GM23248 (cell line): Measurements from ENCODE around the gene SLC31A2.

Source experiments
- EZH2 ChIP-seq: fragments of 200-600 bp; sonication (generic); IDR thresholded peaks from 2 replicates; pipeline ENCODE4 v1.6.1; 2018; ENCODE audit warnings: antibody characterized with exemption, mild to moderate bottlenecking; ENCODE audit not compliant: insufficient read depth, poor library complexity, severe bottlenecking
- EZH2phosphoT487 ChIP-seq: fragments of 200-600 bp; sonication (generic); IDR thresholded peaks from 2 replicates; pipeline ENCODE4 v1.6.1; 2018; ENCODE audit warnings: antibody characterized with exemption, moderate library complexity, mild to moderate bottlenecking, low read depth; ENCODE audit not compliant: insufficient read depth

DNA sequence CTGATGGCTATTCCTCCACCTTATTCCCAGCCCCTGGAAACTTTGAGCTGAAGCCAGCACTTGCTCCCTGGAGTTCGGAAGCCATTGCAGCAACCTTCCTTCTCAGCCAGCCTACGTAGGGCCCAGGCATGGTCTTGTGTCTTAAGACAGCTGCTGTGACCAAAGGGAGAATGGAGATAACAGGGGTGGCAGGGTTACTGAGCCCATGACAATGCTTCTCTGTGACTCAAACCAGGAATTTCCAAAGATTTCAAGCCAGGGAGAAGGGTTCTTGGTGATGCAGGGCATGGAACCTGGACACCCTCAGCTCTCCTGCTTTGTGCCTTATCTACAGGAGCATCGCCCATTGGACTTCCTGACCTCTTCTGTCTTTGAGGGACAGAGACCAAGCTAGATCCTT is 12.2 kb downstream of the SLC31A2 start:
- TF ChIP-seq EZH2 (no peak), EZH2phosphoT487 (no peak)
